Measurements from ENCODE around the gene CCDC71.

CCDC71 gene

GRCh38 chr3:49124991-49125670 is 41.0 kb downstream of the CCDC71 start:
- DNase-seq: no peak

GRCh38 chr3:49124203-49124602 is 41.9 kb downstream of the CCDC71 start:
- no peak for DNase-seq

DNA sequence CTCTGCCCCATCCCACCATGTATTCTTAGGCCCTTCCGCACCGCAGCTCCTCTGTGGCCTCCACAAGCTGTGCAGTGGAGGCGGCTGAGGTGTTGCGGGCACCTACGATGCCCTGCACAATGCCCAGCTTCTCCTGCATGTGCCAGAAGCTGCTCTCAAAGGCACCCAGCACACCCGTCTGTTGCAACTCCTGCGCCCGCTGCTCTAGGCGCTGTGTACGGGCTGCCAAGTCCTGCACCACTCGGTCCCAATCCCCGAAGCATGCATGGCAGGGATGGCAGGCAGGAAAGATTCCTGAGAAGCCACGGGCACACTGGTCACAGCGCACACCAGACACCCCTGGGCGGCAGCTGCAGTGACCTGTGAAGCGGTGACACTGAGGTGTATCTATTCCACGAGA is 42.4 kb downstream of the CCDC71 start:
- no peak for DNase-seq

DNA sequence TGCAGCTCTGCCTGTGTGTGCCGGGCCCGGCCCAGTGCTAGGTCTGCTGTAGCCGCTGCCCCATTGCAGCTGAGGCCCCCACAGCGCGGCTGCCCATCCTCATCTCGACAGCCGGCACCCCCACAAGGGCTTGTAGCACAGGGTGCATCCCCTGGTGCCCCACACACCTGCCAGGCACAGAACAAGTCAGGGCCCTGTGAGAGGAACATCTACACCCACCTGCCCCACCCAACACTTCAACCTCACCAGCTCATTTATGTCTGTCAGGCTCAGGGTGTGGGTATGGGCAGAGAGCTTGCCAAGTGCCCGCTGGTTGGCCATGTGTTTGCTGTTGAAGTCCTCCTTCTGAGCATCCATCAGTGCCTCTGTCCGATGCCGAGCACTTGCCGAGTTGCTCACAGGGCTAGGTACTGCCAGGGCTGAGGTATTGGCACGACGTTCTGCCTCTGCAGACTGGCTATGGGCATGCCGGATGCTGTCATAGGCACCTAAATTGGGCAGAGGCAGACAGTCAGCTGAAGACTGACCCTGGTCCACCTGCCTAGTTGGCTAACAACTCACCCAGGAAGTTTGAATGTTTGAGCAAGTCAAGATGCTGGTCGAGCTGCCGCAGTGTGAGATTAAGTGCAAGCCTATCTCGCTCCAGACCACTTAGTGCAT is 43.1 kb downstream of the CCDC71 start:
- DNase-seq: no peak

- no peak for DNase-seq
Measured at GRCh38 chr3:49122451-49122850, 43.7 kb downstream of the CCDC71 start.

DNA sequence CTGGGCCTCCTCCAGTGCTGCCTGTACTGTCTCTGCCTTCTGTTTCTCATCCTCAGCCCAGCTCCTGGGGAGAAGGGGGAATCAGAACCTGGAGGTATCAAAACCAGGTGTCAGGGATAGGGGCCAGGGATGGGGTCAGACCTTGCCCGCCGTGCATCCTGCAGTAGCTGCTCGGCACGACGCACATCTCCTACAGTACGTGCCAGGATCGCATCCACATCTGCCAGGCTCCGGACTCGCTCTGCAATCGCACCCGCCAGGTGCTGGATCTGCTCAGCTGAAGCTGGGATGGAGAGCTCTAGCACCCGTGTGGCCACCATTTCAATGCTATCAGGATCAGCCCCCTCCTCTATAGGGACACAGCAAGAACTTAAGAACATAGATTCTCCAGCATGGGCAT is 44.1 kb downstream of the CCDC71 start:
- DNase-seq: no peak

GRCh38 chr3:49121132-49121736 is 44.9 kb downstream of the CCDC71 start:
- DNase-seq: no peak

DNA sequence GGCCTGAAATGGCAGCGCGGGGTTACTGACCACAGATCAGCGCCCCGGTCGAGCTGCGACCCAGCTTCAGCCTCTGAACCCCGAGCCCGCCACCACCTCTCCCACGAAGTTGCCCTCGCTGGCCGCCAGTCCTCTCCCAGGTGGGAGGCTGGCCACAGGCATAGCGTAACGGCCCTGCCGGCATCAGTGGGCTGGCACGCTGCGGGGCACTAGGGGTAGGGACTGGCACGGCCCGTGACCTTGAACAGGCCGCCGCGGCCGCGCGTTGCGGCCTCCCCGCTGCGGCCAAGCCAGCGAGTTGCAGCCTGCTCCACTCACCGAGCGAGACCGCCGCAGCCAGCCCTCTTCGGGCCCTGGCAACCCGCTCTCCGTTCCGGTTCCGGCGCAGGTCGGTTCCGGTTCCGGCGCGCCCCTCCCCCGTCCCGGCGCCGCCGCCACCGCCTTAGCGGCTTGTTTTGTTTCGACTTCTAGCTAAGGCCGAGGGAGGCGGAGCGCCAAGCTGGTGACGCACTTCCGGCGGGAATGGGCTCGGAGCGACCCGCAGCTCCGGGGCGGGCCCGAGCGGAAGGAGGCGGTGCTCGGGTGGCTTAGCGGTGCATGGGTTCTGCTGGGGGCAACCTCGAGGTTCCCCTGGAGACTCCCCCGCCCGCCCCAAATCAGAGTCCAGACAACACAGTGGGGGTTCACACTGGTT is 45.5 kb downstream of the CCDC71 start, which contains the start of gene USP19:
Gene USP19 (minus strand): TSS at position 386 of the 694 bp plus-strand sequence. CDS start 1,678 bp downstream, outside the sequence.
- DNase-seq: peak; percentile 55 to 86

DNA sequence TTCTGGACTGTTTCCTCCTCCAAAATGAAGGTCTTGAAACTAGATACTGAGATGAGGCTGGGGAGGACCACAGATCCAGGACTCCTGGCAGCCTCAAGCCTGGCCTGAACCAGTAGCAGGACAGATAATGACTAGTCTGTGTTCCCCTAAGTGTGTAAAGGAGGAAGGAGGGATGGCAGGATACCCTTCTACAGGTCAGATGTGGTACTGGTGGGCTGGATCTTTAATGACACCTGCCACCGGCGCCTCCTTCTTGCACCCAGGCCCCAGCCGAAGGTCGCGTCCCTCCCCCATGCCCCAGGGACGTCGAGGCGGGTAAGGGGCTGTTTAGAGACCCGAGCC is 46.1 kb downstream of the CCDC71 start:
- no peak for DNase-seq

- DNase-seq: no peak
Measured at GRCh38 chr3:49119439-49119838, 46.7 kb downstream of the CCDC71 start.

- DNase-seq: no peak
Measured at GRCh38 chr3:49119036-49119435, 47.1 kb downstream of the CCDC71 start.
